ENCODE results near the gene UBE2E1.

DNA sequence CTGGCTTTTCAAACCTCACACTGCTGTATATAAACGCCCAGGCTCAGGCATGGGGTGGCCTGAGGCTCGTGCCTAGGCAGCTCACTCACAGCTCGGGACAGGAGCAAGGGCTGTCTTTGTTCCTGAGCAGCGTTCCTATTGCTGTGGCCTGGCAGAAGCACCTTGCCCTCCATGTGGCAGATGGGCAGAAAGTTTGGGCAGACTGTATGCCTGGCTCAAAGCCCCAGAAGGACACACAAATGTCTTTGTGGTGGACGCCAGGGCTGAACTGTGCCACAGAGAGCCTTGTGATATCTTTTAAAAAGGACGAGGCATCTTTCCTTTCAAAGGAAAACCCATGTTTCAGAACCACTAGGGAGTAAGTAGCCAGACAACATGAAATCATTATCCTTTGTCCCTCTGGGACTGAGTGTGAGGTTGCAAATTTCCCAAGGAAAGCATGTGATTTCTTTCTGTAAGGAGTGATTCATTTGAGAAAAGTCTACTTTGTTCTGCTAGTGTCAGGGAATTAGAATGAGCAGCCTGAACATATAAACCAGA, 29.3 kb upstream of the UBE2E1 start:
- TF ChIP-seq CTCF (IDR thresholded peaks at IDR 0.05) (no peak), EP300 (IDR thresholded peaks at IDR 0.05) (no peak)
